Suprapubic skin (tissue), 3 donors: Measurements from ENCODE around the gene CAV3.

ENCODE experiments used
- CTCF ChIP-seq, 2 donors: fragments of 200-600 bp in 1 of 2; fragments of 450-650 bp in 1 of 2; sonication (generic) in 1 of 2; IDR thresholded peaks; one replicate each; pipeline ENCODE4 v1.5.1; 2016 to 2019; ENCODE audit warnings: antibody characterized with exemption in 2 of 2, mild to moderate bottlenecking in 1 of 2, moderate library complexity in 1 of 2
- POLR2A ChIP-seq, 2 donors: fragments of 450-650 bp; IDR thresholded peaks; one replicate each; pipeline ENCODE4 v1.6.1; 2017; ENCODE audit warnings: antibody characterized with exemption in 2 of 2, mild to moderate bottlenecking in 2 of 2, moderate library complexity in 2 of 2

- TF ChIP-seq CTCF (IDR thresholded peaks at IDR 0.05) = no peak
- no peak for TF ChIP-seq POLR2A (IDR thresholded peaks at IDR 0.05)
Measured at GRCh38 chr3:8768364-8769087, 34.9 kb downstream of the CAV3 start.
